Vein endothelial cell (primary cell): Measurements from ENCODE around the gene GAD2. TPM values are rescaled to one million over a fixed set of nuclear protein-coding genes. Genes with fewer than 3 reads are reported as not detected.

ENCODE experiments used
- total RNA-seq: library from RNA; depleted of rRNA; stranded (reverse); fragments of >200 nt; gene quantifications from 2 replicates; pipeline ENCODE4 v1.2.3, GENCODE V29; 2012

GAD2 gene
- not detected in 2 replicates for total RNA-seq

DNA sequence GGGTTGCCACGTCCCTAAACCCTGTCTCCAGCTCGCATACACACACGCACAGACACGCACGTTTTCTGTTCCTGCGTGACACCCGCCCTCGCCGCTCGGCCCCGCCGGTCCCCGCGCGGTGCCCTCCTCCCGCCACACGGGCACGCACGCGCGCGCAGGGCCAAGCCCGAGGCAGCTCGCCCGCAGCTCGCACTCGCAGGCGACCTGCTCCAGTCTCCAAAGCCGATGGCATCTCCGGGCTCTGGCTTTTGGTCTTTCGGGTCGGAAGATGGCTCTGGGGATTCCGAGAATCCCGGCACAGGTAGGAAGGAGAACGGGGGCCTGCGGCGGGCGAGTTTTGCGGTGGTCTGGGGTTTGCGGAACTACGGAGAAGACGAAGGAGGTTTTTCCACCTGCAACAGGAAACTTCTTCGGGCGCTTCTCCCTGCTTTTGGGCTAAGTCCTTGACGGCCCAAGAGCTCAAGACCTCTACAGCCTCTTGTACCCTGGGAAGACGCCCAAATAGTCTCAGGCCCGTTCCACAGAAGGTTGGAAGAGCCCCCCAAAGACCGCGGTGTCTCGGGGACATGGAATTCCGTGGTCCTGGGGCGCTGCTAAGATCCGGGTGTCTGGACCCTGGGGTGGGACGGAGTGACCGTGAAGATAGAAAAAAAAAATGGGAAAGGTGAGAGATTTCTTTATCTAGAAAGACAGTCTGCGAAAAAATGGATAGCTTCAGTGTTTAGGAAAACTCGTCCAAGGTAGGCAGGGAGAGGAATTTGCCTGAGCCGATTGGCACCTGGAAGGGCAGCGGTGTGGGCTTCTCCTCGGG, at the start of gene GAD2:
Gene GAD2 (plus strand): TSS at position 190 of the 811 bp plus-strand sequence. CDS start 36 bp downstream, at position 226.

Other genes with a start within 250 kb of the GAD2 start
- not detected in 2 replicates for gene APBB1IP, start 221.6 kb downstream of the GAD2 start, total RNA-seq